MM.1S (cell line): ENCODE data around the gene AP3D1.

ENCODE experiments used
- DNase-seq: peaks from one replicate; pipeline ENCODE4 v3.0.0-alpha.2; 2015
- H2AFZ ChIP-seq: fragments of 300-600 bp; sonication (generic); 2 replicates; pipeline ENCODE4 v1.6.0; 2016; ENCODE audit warnings: antibody characterized with exemption, low read length
- H3F3A ChIP-seq: fragments of 300-600 bp; sonication (generic); 2 replicates; pipeline ENCODE4 v1.6.1; 2016; ENCODE audit warnings: mild to moderate bottlenecking, antibody characterized with exemption, low read length, moderate library complexity, mixed read lengths; ENCODE audit not compliant: insufficient read depth
- H3K27ac ChIP-seq: fragments of 300-600 bp; sonication (generic); 2 replicates; pipeline ENCODE4 v1.5.1; 2016; ENCODE audit warnings: mild to moderate bottlenecking, low read length
- H3K27me3 ChIP-seq: fragments of 300-600 bp; sonication (generic); replicated peaks from 2 replicates; pipeline ENCODE4 v1.6.0; 2016; ENCODE audit warnings: low read length; ENCODE audit not compliant: insufficient read depth
- H3K36me3 ChIP-seq: fragments of 300-600 bp; sonication (generic); replicated peaks from 2 replicates; pipeline ENCODE4 v1.6.1; 2016; ENCODE audit warnings: mild to moderate bottlenecking, low read length, mixed read lengths; ENCODE audit not compliant: insufficient read depth
- H3K4me1 ChIP-seq: fragments of 300-600 bp; sonication (generic); 2 replicates; pipeline ENCODE4 v1.6.1; 2016; ENCODE audit warnings: low read length, mixed read lengths
- H3K4me2 ChIP-seq: fragments of 300-600 bp; sonication (generic); 2 replicates; pipeline ENCODE4 v1.6.0; 2016; ENCODE audit warnings: low read depth, low read length
- H3K4me3 ChIP-seq: fragments of 300-600 bp; sonication (generic); 2 replicates; pipeline ENCODE4 v1.5.1; 2016; ENCODE audit warnings: low read length, mixed read lengths
- H3K79me2 ChIP-seq: fragments of 300-600 bp; sonication (generic); 2 replicates; pipeline ENCODE4 v1.6.1; 2016; ENCODE audit warnings: mixed run types, low read length, mixed read lengths
- H3K9ac ChIP-seq: fragments of 300-600 bp; sonication (generic); 2 replicates; pipeline ENCODE4 v1.6.1; 2016; ENCODE audit warnings: low read length, mixed read lengths
- H3K9me2 ChIP-seq: fragments of 300-600 bp; sonication (generic); replicated peaks from 2 replicates; pipeline ENCODE4 v1.6.1; 2016; ENCODE audit warnings: mild to moderate bottlenecking, low read length, mixed read lengths; ENCODE audit not compliant: insufficient read depth
- H3K9me3 ChIP-seq: fragments of 300-600 bp; sonication (generic); replicated peaks from 2 replicates; pipeline ENCODE4 v1.6.1; 2016; ENCODE audit warnings: mild to moderate bottlenecking, low read length, mixed read lengths; ENCODE audit not compliant: insufficient read depth
- H4K20me1 ChIP-seq: fragments of 300-600 bp; sonication (generic); 2 replicates; pipeline ENCODE4 v1.6.1; 2016; ENCODE audit warnings: mild to moderate bottlenecking, low read length, moderate library complexity, mixed read lengths; ENCODE audit not compliant: insufficient read depth
- CTCF ChIP-seq: fragments of 300-600 bp; sonication (generic); IDR thresholded peaks from 2 replicates; pipeline ENCODE4 v1.5.1; 2016; ENCODE audit warnings: antibody characterized with exemption, low read length, mixed read lengths
- EZH2 ChIP-seq: fragments of 300-600 bp; sonication (generic); optimal IDR thresholded peaks from 2 replicates; pipeline ENCODE3; 2017; ENCODE audit warnings: low read depth, mild to moderate bottlenecking, antibody characterized with exemption, low read length, mixed read lengths
- EZH2phosphoT487 ChIP-seq: fragments of 300-600 bp; sonication (generic); IDR thresholded peaks from 2 replicates; pipeline ENCODE4 v1.6.1; 2018; ENCODE audit warnings: antibody characterized with exemption, low read length

The AP3D1 gene

GRCh38 chr19:2100719-2101061, 50.7 kb downstream of the AP3D1 start:
- DNase-seq, result no peak
- Histone ChIP-seq H3K4me2 (no peak overlapping the region), H3K27ac (no peak overlapping the region)

GRCh38 chr19:2099937-2100718, 51.2 kb downstream of the AP3D1 start:
- H3K36me3 ChIP-seq, result 0 out of 2 replicates have a peak, but pooled peaks cover 16% of the 10 kb centered on the region
- H3K9me3 ChIP-seq, result no peaks in the 10 kb centered on the region
- H3K79me2 ChIP-seq, result peaks cover 58% of the 10 kb centered on the region
- TF ChIP-seq CTCF (no peak), EZH2 (no peak), EZH2phosphoT487 (no peak)
- H4K20me1 ChIP-seq, result no peaks in the 10 kb centered on the region
- no peak overlapping the region for H3K9ac ChIP-seq
- H3F3A ChIP-seq, result peaks cover 12% of the 10 kb centered on the region
- H3K9me2 ChIP-seq, result no peaks in the 10 kb centered on the region
- H3K4me2 ChIP-seq, result no peak overlapping the region
- H3K4me3 ChIP-seq, result no peak overlapping the region
- H3K4me1 ChIP-seq, result peaks cover 11% of the 10 kb centered on the region
- no peak for DNase-seq
- no peak overlapping the region for H3K27ac ChIP-seq
- H3K27me3 ChIP-seq, result no peaks in the 10 kb centered on the region
- H2AFZ ChIP-seq, result no peak overlapping the region

More at GRCh38 chr19:2100719-2101061, 50.7 kb downstream of the AP3D1 start:
- Histone ChIP-seq H3K27me3 (no peaks in the 10 kb centered on the region), H3K4me1 (peaks cover 11% of the 10 kb centered on the region), H3K9ac (no peak overlapping the region), H4K20me1 (no peaks in the 10 kb centered on the region), H3K36me3 (peaks cover 20% of the 10 kb centered on the region; the same call in 1 of the 2 replicates), H3K9me2 (no peaks in the 10 kb centered on the region), H3K79me2 (peaks cover 57% of the 10 kb centered on the region), H3F3A (peaks cover 12% of the 10 kb centered on the region), H3K9me3 (no peaks in the 10 kb centered on the region), H3K4me3 (no peak overlapping the region), H2AFZ (no peak overlapping the region)
- TF ChIP-seq EZH2phosphoT487 (no peak), EZH2 (no peak), CTCF (no peak)

GRCh38 chr19:2099054-2099501, 52.3 kb downstream of the AP3D1 start:
- Histone ChIP-seq H3K9me3 (no peaks in the 10 kb centered on the region), H3K27me3 (no peaks in the 10 kb centered on the region), H3K9ac (no peak overlapping the region), H3K4me1 (peaks cover 15% of the 10 kb centered on the region), H3K36me3 (0 out of 2 replicates have a peak, but pooled peaks cover 11% of the 10 kb centered on the region), H4K20me1 (no peaks in the 10 kb centered on the region), H3K9me2 (no peaks in the 10 kb centered on the region), H3F3A (peaks cover 22% of the 10 kb centered on the region), H3K4me3 (no peak overlapping the region), H2AFZ (no peak overlapping the region), H3K4me2 (no peak overlapping the region), H3K27ac (no peak overlapping the region), H3K79me2 (peaks cover 58% of the 10 kb centered on the region)
- DNase-seq, result no peak
- no peak for TF ChIP-seq CTCF
- no peak for TF ChIP-seq EZH2phosphoT487
- no peak for TF ChIP-seq EZH2
